GM06990 (cell line): Measurements from ENCODE around the gene PIP4K2C.

ENCODE experiments used
- DNase-seq: peaks from one replicate; pipeline ENCODE4 v3.0.0-alpha.2; 2011; ENCODE audit not compliant: insufficient read length; ENCODE audit errors: extremely low read depth
- H3K27me3 ChIP-seq: replicated peaks from 2 replicates; pipeline ENCODE4 v1.6.0; 2011; ENCODE audit warnings: low read length; ENCODE audit not compliant: control insufficient read depth, insufficient read depth
- H3K36me3 ChIP-seq: 2 replicates; pipeline ENCODE4 v1.5.1; 2011; ENCODE audit warnings: low read length; ENCODE audit not compliant: control insufficient read depth, insufficient read depth
- H3K4me3 ChIP-seq: replicated peaks from 2 replicates; pipeline ENCODE4 v1.5.1; 2011; ENCODE audit warnings: low read depth, mild to moderate bottlenecking, control low read depth, low read length
- TF ChIP-seq, protein P1 (sequence below): IDR thresholded peaks from 2 replicates; pipeline ENCODE4 v1.5.1; 2011; ENCODE audit warnings: low read length, control low read depth, mild to moderate bottlenecking, inconsistent platforms; ENCODE audit not compliant: insufficient read depth, poor library complexity, severe bottlenecking

PIP4K2C gene

DNA sequence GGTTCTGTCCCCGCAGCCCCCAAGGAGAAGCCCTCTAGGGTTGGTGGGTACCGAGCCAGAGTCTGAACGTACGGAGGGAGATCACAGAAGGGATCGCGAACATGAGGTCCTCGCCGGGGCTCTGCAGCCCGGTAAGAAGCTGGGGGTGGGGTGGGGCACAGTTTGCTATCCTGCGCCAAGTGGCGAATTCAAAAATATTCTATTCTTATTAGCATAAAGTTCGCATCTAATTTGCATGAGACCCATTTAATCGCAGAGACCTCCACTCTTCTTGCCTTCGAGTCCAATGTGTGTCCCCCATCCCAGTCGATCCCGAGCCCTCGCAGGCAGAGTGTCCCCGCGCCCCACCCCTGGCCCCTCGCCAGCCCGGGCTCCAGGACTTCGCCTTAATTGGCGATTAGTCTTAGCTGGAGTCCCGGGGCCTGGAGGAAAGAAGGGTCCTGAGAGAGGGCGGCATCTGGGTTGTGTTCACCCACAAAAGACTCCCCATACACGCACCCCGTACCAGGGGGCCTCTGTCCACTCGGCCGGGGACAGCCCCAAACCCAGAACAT is 19.6 kb downstream of the PIP4K2C start:
- DNase-seq: no peak

DNA sequence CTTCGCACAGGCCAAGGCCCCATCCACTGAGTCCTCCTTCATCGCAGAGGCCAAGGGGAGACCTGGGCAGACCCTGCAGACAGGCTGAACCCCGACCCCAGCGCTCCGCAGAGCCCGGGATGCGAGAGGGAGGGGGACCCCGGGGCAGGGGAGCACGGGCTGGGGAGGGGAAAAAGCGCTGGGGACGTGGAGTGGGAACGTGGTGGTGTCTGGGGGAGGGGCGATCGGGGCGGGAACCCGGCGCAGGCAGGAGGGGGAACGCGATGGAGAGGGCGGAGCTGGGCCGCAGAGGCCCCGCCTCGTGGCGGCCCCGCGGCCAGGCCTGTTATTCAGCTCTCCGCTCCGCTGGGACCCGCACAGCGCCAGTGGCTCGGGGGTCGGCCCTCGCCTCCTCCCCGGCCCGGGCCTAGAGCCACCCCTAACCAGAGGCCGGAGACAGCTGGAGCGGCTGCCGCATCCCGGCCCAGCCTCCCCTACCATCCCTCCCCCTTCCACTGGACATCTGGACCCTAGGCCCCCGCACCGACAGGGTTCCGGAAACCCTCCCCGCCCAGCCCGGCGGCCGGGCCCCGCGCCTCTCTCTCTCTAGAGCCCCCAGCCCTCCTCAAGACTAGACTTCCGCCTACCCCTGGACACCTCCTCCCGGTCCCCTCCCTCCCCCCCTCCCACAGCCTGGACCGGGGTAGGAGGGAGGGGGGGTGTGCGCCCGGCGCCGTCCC is 20.3 kb downstream of the PIP4K2C start, which contains the start of gene ARHGEF25:
Gene ARHGEF25 (plus strand): TSS at position 328 of the 719 bp plus-strand sequence. CDS start 460 bp downstream, outside the sequence.
- Histone ChIP-seq H3K36me3 (peaks cover 4% of the 10 kb centered on the region), H3K4me3 (peak within 1 kb of the TSS; percentile 66), H3K27me3 (no peaks in the 10 kb centered on the region)
- TF ChIP-seq, protein P1, sequence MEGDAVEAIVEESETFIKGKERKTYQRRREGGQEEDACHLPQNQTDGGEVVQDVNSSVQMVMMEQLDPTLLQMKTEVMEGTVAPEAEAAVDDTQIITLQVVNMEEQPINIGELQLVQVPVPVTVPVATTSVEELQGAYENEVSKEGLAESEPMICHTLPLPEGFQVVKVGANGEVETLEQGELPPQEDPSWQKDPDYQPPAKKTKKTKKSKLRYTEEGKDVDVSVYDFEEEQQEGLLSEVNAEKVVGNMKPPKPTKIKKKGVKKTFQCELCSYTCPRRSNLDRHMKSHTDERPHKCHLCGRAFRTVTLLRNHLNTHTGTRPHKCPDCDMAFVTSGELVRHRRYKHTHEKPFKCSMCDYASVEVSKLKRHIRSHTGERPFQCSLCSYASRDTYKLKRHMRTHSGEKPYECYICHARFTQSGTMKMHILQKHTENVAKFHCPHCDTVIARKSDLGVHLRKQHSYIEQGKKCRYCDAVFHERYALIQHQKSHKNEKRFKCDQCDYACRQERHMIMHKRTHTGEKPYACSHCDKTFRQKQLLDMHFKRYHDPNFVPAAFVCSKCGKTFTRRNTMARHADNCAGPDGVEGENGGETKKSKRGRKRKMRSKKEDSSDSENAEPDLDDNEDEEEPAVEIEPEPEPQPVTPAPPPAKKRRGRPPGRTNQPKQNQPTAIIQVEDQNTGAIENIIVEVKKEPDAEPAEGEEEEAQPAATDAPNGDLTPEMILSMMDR: no peak
- DNase-seq: peak; percentile 64

More for the DNA sequence above, 19.6 kb downstream of the PIP4K2C start:
- H3K36me3 ChIP-seq: peaks cover 4% of the 10 kb centered on the region
- peak overlapping the region; percentile 66 for H3K4me3 ChIP-seq
- no peaks in the 10 kb centered on the region for H3K27me3 ChIP-seq
- TF ChIP-seq, protein P1: no peak

DNA sequence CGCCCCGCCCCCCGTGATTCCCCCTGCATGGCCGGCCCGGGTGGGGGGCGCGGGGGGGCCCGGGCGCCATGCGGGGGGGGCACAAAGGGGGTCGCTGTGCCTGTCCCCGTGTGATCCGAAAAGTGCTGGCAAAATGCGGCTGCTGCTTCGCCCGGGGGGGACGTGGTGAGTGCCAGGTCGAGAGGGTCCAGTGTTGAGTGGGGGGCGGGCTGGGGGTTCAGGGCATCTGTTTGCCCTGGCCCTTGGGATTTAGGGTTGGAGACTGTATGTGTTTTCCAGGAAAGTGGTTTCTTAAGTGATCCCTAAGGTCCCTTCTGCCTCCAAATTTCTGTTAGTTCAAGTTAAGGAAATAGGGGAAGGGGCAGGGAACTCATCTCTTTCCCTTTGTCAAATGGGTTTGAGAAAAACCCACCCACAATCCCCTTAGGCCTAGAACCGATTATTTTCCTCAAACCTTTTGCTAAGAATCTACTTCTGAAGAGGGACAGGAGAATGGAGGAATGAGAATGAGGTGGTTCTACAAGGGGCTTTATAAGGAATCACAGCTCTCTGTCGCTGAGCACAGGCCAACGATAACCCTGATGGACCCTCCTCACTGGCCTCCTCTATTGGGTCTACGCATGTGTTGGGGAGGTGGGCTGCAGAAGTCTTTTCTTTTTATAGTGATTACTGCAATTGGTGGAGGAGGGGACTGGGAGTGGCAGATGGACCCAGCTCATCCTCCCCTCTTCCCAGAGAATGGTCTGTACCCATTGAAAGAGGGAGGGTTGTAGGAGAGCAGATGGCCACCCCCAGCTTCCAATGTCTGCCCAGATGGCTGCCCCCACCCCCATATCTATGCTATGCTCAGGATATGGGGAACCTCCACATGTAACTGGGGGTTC is 21.1 kb downstream of the PIP4K2C start:
- no peak for DNase-seq
- TF ChIP-seq, protein P1: no peak
- H3K27me3 ChIP-seq: no peaks in the 10 kb centered on the region
- no peak overlapping the region; the same call in 1 of the 2 replicates for H3K4me3 ChIP-seq
- peaks cover 4% of the 10 kb centered on the region for H3K36me3 ChIP-seq

DNA sequence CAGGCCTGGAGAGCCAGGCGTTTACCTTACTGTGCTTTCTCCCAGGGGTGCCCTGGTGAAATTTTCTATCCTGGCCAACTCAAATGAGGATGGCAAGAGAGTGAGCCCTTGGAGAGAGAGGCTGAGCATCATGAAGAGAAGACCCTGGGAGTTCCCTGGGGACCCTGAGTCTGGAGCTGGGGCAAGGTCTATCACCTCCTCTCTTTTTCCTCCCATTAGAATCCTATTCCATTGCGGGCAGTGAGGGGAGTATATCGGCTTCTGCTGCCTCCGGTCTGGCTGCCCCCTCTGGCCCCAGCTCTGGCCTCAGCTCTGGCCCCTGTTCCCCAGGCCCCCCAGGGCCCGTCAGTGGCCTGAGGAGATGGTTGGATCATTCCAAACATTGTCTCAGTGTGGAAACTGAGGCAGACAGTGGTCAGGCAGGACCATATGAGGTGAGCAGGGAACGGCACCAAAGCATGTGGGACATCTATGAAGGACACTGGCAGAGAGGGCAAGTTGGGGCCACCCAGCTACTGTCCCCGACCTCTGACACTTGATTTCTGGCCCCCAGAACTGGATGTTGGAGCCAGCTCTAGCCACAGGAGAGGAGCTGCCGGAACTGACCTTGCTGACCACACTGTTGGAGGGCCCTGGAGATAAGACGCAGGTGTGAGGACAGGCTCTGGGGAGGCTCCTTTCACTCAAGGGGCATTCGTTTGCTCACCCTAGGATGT is 21.9 kb downstream of the PIP4K2C start:
- Histone ChIP-seq H3K36me3 (peaks cover 2% of the 10 kb centered on the region), H3K27me3 (no peaks in the 10 kb centered on the region), H3K4me3 (no peak overlapping the region)
- TF ChIP-seq, protein P1: no peak
- DNase-seq: no peak

DNA sequence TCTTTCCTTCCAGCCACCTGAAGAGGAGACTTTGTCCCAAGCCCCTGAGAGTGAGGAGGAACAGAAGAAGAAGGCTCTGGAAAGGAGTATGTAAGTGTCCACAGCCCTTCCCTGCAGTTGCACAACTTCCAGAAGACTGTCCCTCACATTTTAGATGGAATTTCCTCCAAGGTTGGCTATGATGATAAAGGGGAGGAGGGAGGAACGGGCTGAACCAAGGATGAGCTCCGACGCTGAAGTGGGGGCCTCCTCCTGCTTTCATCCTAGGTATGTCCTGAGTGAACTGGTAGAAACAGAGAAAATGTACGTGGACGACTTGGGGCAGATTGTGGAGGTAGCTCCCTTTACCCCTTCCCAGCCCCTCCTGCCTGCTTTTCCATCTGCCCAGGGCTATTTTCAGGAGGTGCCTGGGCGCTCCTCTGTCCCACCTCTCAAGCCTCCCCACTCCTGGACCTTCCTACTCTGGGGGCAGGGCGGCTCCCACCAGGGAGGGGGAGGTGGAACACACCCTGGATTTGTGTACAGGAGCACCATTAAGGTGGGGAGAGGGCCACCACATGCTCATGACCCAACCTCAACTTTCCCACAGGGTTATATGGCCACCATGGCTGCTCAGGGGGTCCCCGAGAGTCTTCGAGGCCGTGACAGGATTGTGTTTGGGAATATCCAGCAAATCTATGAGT is 22.6 kb downstream of the PIP4K2C start:
- TF ChIP-seq, protein P1: no peak
- Histone ChIP-seq H3K36me3 (peaks cover 2% of the 10 kb centered on the region), H3K4me3 (no peak overlapping the region), H3K27me3 (no peaks in the 10 kb centered on the region)
- no peak for DNase-seq
